GM12872 (cell line): ENCODE data around the gene PARD3.

Source experiments
- CTCF ChIP-seq: IDR thresholded peaks from 3 replicates; pipeline ENCODE4 v1.5.1; 2011; ENCODE audit warnings: low read depth, mild to moderate bottlenecking, low read length, moderate library complexity; ENCODE audit not compliant: insufficient read depth

Gene PARD3

GRCh38 chr10:34232481-34232880 is 582.6 kb downstream of the PARD3 start:
- no peak for TF ChIP-seq CTCF

GRCh38 chr10:34231441-34232180 is 583.5 kb downstream of the PARD3 start:
- no peak for TF ChIP-seq CTCF

- no peak for TF ChIP-seq CTCF
Measured at GRCh38 chr10:34229917-34230316, 585.2 kb downstream of the PARD3 start.

- no peak for TF ChIP-seq CTCF
Measured at GRCh38 chr10:34228066-34228465, 587.0 kb downstream of the PARD3 start.

GRCh38 chr10:34224639-34225038 is 590.5 kb downstream of the PARD3 start:
- TF ChIP-seq CTCF: no peak

- peak; percentile 31; the same call in 2 of the 3 replicates for TF ChIP-seq CTCF
Measured at GRCh38 chr10:34223658-34224057, 591.4 kb downstream of the PARD3 start.

GRCh38 chr10:34222359-34222758 is 592.7 kb downstream of the PARD3 start:
- no peak for TF ChIP-seq CTCF
